Large intestine (tissue), 3 donors: ENCODE data around the gene TMEM255B. TPM values are rescaled to one million over a fixed set of nuclear protein-coding genes. Genes with fewer than 3 reads are reported as not detected.
"Not testable (repeated sequence)": the region's sequence is repeated elsewhere in the genome, so short reads cannot be mapped to it uniquely, and the experiment has no call there.

Experiments used
- DNase-seq, 2 donors: peaks; one replicate each; pipeline versions ENCODE4 v3.0.0 to v3.0.0-alpha.2; 2013
- H3K27ac ChIP-seq: one replicate; pipeline ENCODE4 v1.5.1; 2013; ENCODE audit warnings: low read length
- H3K27me3 ChIP-seq: 2 replicates; pipeline ENCODE4 v1.6.1; 2013; ENCODE audit warnings: low read length; ENCODE audit not compliant: control insufficient read depth, insufficient read depth
- H3K36me3 ChIP-seq: 2 replicates; pipeline ENCODE4 v1.6.1; 2013; ENCODE audit warnings: low read length; ENCODE audit not compliant: control insufficient read depth, insufficient read depth
- H3K4me1 ChIP-seq: one replicate; pipeline ENCODE4 v1.6.1; 2013; ENCODE audit warnings: low read length; ENCODE audit not compliant: control insufficient read depth, insufficient read depth
- H3K4me3 ChIP-seq: one replicate; pipeline ENCODE4 v1.5.1; 2013; ENCODE audit warnings: low read length
- H3K9me3 ChIP-seq: one replicate; pipeline ENCODE4 v1.6.1; 2013; ENCODE audit warnings: mild to moderate bottlenecking, low read depth, low read length, moderate library complexity; ENCODE audit not compliant: control insufficient read depth
- WGBS: methylation state at CpG from one replicate; pipeline ENCODE4 v1.1.5; 2013; ENCODE audit warnings: low lambda C conversion rate; ENCODE audit not compliant: insufficient coverage; 5-methylcytosine and 5-hydroxymethylcytosine counted together
- polyA plus RNA-seq: library from polyadenylated mRNA; unstranded; fragments of 120-200 nt; gene quantifications from one replicate; pipeline ENCODE4 v1.2.1, GENCODE V29; 2013

Gene TMEM255B
- polyA plus RNA-seq, 1 donor, result 5.1 TPM

DNA sequence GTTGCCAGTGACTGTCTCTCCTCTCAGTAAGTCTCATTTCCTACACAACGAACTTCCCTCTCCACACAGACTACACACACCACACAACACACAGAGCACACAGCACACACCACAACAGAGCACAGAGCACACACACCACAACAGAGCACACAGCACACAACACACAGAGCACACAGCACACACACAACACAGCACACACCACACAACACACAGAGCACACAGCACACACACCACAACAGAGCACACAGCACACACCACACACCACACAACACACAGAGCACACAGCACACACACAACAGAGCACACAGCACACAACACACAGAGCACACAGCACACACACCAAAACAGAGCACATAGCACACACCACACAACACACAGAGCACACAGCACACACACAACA lies 36.3 kb downstream of the TMEM255B start:
- no CpG with 5 or more reads among the region's 1 CpG for WGBS
- DNase-seq, H3K36me3 ChIP-seq, H3K4me3 ChIP-seq, H3K27ac ChIP-seq, H3K27me3 ChIP-seq, H3K4me1 ChIP-seq: not testable (repeated sequence)
- H3K9me3 ChIP-seq, result peaks cover 14% of the 10 kb centered on the region

GRCh38 chr13:113796211-113796963 lies 37.4 kb downstream of the TMEM255B start:
- WGBS, result no CpG with 5 or more reads among the region's 20 CpGs
- H3K9me3 ChIP-seq, result peaks cover 14% of the 10 kb centered on the region
- no peak overlapping the region for H3K27ac ChIP-seq
- no peaks in the 10 kb centered on the region for H3K36me3 ChIP-seq
- H3K4me3 ChIP-seq, result no peak overlapping the region
- no peaks in the 10 kb centered on the region for H3K4me1 ChIP-seq
- H3K27me3 ChIP-seq, result no peaks in the 10 kb centered on the region
- no peak for DNase-seq

GRCh38 chr13:113796964-113797676 lies 38.1 kb downstream of the TMEM255B start:
- H3K4me3 ChIP-seq, result no peak overlapping the region
- no peaks in the 10 kb centered on the region for H3K4me1 ChIP-seq
- peaks cover 14% of the 10 kb centered on the region for H3K9me3 ChIP-seq
- H3K27ac ChIP-seq, result no peak overlapping the region
- no CpG with 5 or more reads among the region's 30 CpGs for whole genome bisulfite sequencing
- no peaks in the 10 kb centered on the region for H3K36me3 ChIP-seq
- DNase-seq, result no peak
- H3K27me3 ChIP-seq, result no peaks in the 10 kb centered on the region

DNA sequence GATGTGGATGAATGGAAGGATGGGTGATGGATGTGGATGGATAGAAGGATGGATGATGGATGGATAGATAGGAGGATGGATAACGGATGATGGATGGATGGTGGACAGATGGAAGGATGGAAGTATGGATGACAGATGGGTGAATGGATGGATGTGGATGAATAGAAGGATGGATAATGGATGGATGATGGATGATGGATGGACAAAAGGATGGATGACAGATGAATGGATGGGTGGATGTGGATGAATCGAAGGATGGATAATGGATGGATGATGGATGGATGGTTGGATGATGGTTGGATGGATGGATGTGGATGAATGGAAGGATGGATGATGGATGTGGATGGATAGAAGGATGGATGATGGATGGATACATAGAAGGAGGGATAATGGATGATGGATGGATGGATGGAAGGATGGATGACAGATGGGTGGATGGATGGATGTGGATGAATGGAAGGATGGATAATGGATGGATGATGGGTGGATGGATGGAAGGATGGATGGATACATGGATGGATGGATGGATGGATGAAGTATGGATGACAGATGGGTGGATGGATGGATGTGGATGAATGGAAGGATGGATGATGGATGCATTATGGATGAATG lies 39.3 kb downstream of the TMEM255B start:
- H3K27me3 ChIP-seq, result no peaks in the 10 kb centered on the region
- WGBS, result 88% methylated on average over 2 of the region's 2 CpGs
- H3K4me1 ChIP-seq, result no peaks in the 10 kb centered on the region
- no peaks in the 10 kb centered on the region for H3K36me3 ChIP-seq
- no peak overlapping the region for H3K27ac ChIP-seq
- H3K9me3 ChIP-seq, result peaks cover 14% of the 10 kb centered on the region
- H3K4me3 ChIP-seq, result no peak overlapping the region
- no peak for DNase-seq

DNA sequence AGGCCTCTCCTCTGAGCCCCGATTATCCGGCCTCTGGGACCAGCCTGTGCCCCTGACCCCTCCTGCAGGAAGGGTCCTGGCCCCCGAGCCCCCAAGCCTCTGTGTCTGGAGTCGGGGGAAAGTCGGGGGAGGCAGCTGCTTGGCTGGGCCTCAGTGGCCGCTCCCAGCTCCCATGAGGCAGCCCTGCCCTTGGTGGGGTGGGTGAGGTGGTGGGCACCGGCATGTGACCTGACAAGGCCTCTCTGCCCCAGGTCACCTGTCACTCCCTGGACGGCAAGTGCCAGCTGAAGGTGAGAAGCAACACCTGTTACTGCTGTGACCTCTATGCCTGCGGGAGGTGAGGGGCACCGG lies 41.5 kb downstream of the TMEM255B start:
- no CpG with 5 or more reads among the region's 10 CpGs for whole genome bisulfite sequencing
- Histone ChIP-seq H3K36me3 (no peaks in the 10 kb centered on the region), H3K27me3 (no peaks in the 10 kb centered on the region), H3K4me1 (no peaks in the 10 kb centered on the region), H3K4me3 (no peak overlapping the region), H3K27ac (no peak overlapping the region), H3K9me3 (peaks cover 5% of the 10 kb centered on the region)
- no peak for DNase-seq

DNA sequence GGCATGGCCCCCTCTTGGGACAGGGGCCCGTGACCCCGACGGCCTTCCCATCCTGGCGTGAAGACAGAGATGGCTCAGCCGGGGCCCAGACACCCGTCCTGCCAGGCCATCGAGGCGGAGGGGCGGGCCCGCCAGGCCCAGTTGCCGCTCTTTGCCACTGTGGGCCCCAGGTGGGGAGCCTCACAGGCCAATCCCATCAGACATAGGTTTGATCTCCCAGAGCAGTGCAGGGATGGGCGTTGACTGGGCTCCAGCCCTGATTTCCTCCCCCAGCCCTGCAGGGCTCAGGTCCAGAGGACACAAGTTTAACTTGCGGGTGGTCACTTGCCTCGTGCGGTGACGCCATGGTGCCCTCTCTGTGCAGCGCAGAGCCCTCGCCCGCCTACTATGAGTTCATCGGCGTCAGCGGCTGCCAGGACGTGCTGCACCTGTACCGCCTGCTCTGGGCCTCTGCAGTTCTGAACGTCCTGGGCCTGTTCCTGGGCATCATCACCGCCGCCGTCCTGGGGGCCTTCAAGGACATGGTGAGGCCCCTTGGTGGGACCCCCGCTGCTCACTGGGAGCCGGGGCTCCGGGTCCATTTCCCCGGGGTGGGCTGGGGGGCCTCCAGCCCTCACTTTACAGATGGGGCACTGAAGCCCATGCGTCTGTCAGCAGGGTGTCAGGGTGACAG lies 42.4 kb downstream of the TMEM255B start:
- no peak for DNase-seq
- Histone ChIP-seq H3K4me1 (no peaks in the 10 kb centered on the region), H3K9me3 (peaks cover 4% of the 10 kb centered on the region), H3K36me3 (no peaks in the 10 kb centered on the region), H3K27me3 (no peaks in the 10 kb centered on the region), H3K27ac (no peak overlapping the region), H3K4me3 (no peak overlapping the region)
- no CpG with 5 or more reads among the region's 33 CpGs for WGBS

DNA sequence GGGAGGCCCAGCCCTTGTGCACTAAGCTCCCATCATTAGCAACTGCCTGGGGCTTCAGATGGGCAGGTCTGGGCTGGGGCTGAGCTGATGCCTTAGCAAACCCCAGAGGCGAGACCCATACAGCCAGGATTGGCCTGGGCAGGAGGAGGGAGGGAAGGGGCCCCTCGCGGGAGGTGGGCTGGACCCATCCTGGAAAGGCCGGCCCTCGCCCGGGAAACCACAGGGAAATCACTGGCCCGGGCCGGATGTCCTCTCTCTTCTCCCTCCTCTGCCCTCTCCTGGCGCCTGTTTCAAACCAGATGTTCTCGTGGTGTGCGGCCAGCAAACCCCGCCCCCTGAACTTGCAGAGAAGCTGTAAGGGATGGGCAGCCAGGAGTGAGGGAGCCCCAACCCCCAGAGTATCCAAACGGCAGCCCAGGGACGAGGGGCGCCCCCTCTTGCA lies 43.1 kb downstream of the TMEM255B start:
- peak; percentile 31 to 41 for DNase-seq
- peaks cover 8% of the 10 kb centered on the region for H3K9me3 ChIP-seq
- no peak overlapping the region for H3K27ac ChIP-seq

DNA sequence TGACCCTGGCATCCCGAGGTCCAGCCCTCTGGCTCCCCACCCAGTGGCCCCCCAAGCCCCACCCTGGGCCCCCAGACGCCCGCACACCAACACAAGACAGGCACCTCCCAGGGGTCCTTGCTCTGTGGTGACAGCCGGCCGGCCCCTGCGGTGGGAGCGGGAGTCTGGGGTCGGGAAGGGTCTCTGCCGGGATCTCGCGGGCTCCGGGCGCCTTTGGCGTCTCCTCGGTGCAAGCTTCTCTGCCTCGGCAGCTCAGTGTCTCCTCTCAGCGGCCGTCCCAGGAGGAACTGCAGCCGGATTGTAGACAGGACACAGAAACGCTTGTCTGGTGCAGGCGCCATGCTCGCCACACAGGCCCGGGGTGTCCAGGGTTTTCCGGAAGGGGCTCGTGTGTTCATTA lies 43.7 kb downstream of the TMEM255B start:
- H3K36me3 ChIP-seq, result no peaks in the 10 kb centered on the region
- no CpG with 5 or more reads among the region's 25 CpGs for whole genome bisulfite sequencing
- H3K27me3 ChIP-seq, result no peaks in the 10 kb centered on the region
- no peak overlapping the region for H3K27ac ChIP-seq
- H3K4me1 ChIP-seq, result no peaks in the 10 kb centered on the region
- DNase-seq, result no peak
- peaks cover 15% of the 10 kb centered on the region for H3K9me3 ChIP-seq
- H3K4me3 ChIP-seq, result no peak overlapping the region

More for the DNA sequence above, 43.1 kb downstream of the TMEM255B start:
- Histone ChIP-seq H3K4me3 (no peak overlapping the region), H3K27me3 (no peaks in the 10 kb centered on the region), H3K4me1 (no peaks in the 10 kb centered on the region), H3K36me3 (no peaks in the 10 kb centered on the region)
- WGBS, result no CpG with 5 or more reads among the region's 15 CpGs

- no peaks in the 10 kb centered on the region for H3K36me3 ChIP-seq
- H3K4me3 ChIP-seq, result no peak overlapping the region
- H3K27ac ChIP-seq, result no peak overlapping the region
- DNase-seq, result no peak
- no peaks in the 10 kb centered on the region for H3K27me3 ChIP-seq
- H3K4me1 ChIP-seq, result no peaks in the 10 kb centered on the region
- peaks cover 22% of the 10 kb centered on the region for H3K9me3 ChIP-seq
- no CpG with 5 or more reads among the region's 32 CpGs for WGBS
These were observed 44.5 kb downstream of the TMEM255B start for GRCh38 chr13:113803409-113804016.
